Measurements from ENCODE around the gene IFI30. TPM values are rescaled to one million over a fixed set of nuclear protein-coding genes. Genes with fewer than 3 reads are reported as not detected.
A peak's percentile ranks its signal among the peaks of the same experiment; 100 is the strongest.

The IFI30 gene
- total RNA-seq, 1 experiment from 2014 or later, result 35.8 TPM

GRCh38 chr19:18214779-18215433 lies 41.3 kb downstream of the IFI30 start:
- no peaks in the 10 kb centered on the region for H3K9me2 ChIP-seq (ENCODE audit: insufficient read depth)
- no peaks in the 10 kb centered on the region for H3K79me2 ChIP-seq (ENCODE audit: low read depth)
- peaks cover 24% of the 10 kb centered on the region; the same call in 1 of the 2 replicates for H3F3A ChIP-seq (ENCODE audit: insufficient read depth, low read depth)
- peak overlapping the region; percentile 39 for H3K4me2 ChIP-seq
- H3K36me3 ChIP-seq (ENCODE audit: low read depth), result no peaks in the 10 kb centered on the region
- H3K27ac ChIP-seq, result no peak overlapping the region
- H4K20me1 ChIP-seq (ENCODE audit: insufficient read depth), result no peaks in the 10 kb centered on the region
- intact Hi-C loops (cut with micrococcal nuclease; ENCODE audit: unreplicated experiment), result no loop called here
- H3K27me3 ChIP-seq (ENCODE audit: insufficient read depth, low read depth), result no peaks in the 10 kb centered on the region
- DNase-seq, result peak; percentile 23 to 53
- POLR2A ChIA-PET (ENCODE audit: unreplicated experiment), result no interaction called here
- no TSS peak for BruUV-seq (replicated peaks)
- H3K4me1 ChIP-seq (replicated peaks; ENCODE audit: insufficient read depth), result peaks cover 12% of the 10 kb centered on the region
- H3K9me3 ChIP-seq (ENCODE audit: insufficient read depth, low read depth), result no peaks in the 10 kb centered on the region
- no peak for TF ChIP-seq EZH2 (IDR thresholded peaks at IDR 0.05; ENCODE audit: low read depth)
- TF ChIP-seq CTCF (conservative IDR thresholded peaks at IDR 0.05), result no peak
- CTCF ChIA-PET, result interaction anchor here (0.6 kb wide), 1 partner anchor 124 kb away, joined by 5 read pairs; no protein-coding TSS in a partner anchor
- no peak overlapping the region for H2AFZ ChIP-seq
- no peak overlapping the region for H3K4me3 ChIP-seq

GRCh38 chr19:18216789-18217188 lies 43.2 kb downstream of the IFI30 start:
- Histone ChIP-seq H3K36me3 (ENCODE audit: low read depth) (no peaks in the 10 kb centered on the region), H3K9me2 (ENCODE audit: insufficient read depth) (no peaks in the 10 kb centered on the region), H3K4me1 (replicated peaks; ENCODE audit: insufficient read depth) (peaks cover 12% of the 10 kb centered on the region), H3F3A (ENCODE audit: insufficient read depth, low read depth) (peaks cover 18% of the 10 kb centered on the region), H2AFZ (no peak overlapping the region), H3K79me2 (ENCODE audit: low read depth) (no peaks in the 10 kb centered on the region), H3K27ac (no peak overlapping the region), H3K4me3 (no peak overlapping the region), H3K27me3 (ENCODE audit: insufficient read depth, low read depth) (no peaks in the 10 kb centered on the region), H4K20me1 (ENCODE audit: insufficient read depth) (no peaks in the 10 kb centered on the region), H3K4me2 (no peak overlapping the region), H3K9me3 (ENCODE audit: insufficient read depth, low read depth) (no peaks in the 10 kb centered on the region)
- intact Hi-C loops (cut with micrococcal nuclease; ENCODE audit: unreplicated experiment), result no loop called here
- POLR2A ChIA-PET (ENCODE audit: unreplicated experiment), result no interaction called here
- no TSS peak for BruUV-seq (replicated peaks)
- CTCF ChIA-PET, result interaction anchor here (0.7 kb wide), 1 partner anchor 77 kb away, joined by 9 read pairs; no protein-coding TSS in a partner anchor
- TF ChIP-seq EZH2 (IDR thresholded peaks at IDR 0.05; ENCODE audit: low read depth) (no peak), CTCF (conservative IDR thresholded peaks at IDR 0.05) (no peak)
- no peak for DNase-seq

GRCh38 chr19:18218159-18218558 lies 44.5 kb downstream of the IFI30 start:
- Histone ChIP-seq H3K4me1 (replicated peaks; ENCODE audit: insufficient read depth) (peaks cover 12% of the 10 kb centered on the region), H3F3A (ENCODE audit: insufficient read depth, low read depth) (peaks cover 25% of the 10 kb centered on the region), H3K27me3 (ENCODE audit: insufficient read depth, low read depth) (no peaks in the 10 kb centered on the region), H3K9me2 (ENCODE audit: insufficient read depth) (no peaks in the 10 kb centered on the region), H3K79me2 (ENCODE audit: low read depth) (no peaks in the 10 kb centered on the region), H2AFZ (no peak overlapping the region), H3K9me3 (ENCODE audit: insufficient read depth, low read depth) (no peaks in the 10 kb centered on the region), H4K20me1 (ENCODE audit: insufficient read depth) (no peaks in the 10 kb centered on the region), H3K4me3 (no peak overlapping the region), H3K36me3 (ENCODE audit: low read depth) (no peaks in the 10 kb centered on the region), H3K27ac (no peak overlapping the region), H3K4me2 (no peak overlapping the region)
- DNase-seq, result no peak
- POLR2A ChIA-PET (ENCODE audit: unreplicated experiment), result no interaction called here
- intact Hi-C loops (cut with micrococcal nuclease; ENCODE audit: unreplicated experiment), result no loop called here
- CTCF ChIA-PET, result no interaction called here
- BruUV-seq (replicated peaks), result no TSS peak
- TF ChIP-seq EZH2 (IDR thresholded peaks at IDR 0.05; ENCODE audit: low read depth), result no peak
- no peak for TF ChIP-seq CTCF (conservative IDR thresholded peaks at IDR 0.05)
